GM18505 (cell line): ENCODE results near the gene FAM222B.
"Not testable (repeated sequence)": the region's sequence is repeated elsewhere in the genome, so short reads cannot be mapped to it uniquely, and the experiment has no call there.

Experiments
- ATAC-seq: cut with Tn5 transposase; IDR thresholded peaks from one replicate; pipeline ENCODE4 v1.9.1; 2021; ENCODE audit not compliant: unreplicated experiment
- POLR2A ChIP-seq: IDR thresholded peaks from 4 replicates; pipeline ENCODE4 v1.6.1; 2011; ENCODE audit warnings: borderline replicate concordance; ENCODE audit not compliant: insufficient read depth, insufficient read length; ENCODE audit errors: extremely low read depth

Gene FAM222B

DNA sequence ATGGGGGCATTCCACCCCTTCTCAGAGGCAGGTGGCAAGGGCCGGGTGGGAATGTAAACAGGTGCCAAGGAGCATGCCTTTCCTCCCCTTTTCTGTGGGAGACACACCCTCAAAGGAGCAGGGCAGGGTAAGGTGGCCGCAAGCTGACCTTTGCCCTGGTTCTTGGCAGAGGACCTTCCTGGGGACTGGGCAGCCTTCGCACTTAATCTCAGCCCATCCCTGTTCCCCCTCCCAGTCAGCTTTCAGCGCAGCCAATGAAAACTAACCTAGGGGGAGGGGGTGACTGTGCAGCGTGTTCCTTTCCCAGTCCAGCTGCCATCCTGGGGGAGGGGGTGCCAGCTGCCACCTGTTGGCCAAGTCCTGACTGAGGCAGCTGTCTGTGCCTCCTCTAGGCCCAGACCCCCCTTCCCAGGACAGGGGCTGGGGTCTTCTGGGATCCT is 96.0 kb downstream of the FAM222B start:
- no peak for TF ChIP-seq POLR2A
- ATAC-seq = no peak

DNA sequence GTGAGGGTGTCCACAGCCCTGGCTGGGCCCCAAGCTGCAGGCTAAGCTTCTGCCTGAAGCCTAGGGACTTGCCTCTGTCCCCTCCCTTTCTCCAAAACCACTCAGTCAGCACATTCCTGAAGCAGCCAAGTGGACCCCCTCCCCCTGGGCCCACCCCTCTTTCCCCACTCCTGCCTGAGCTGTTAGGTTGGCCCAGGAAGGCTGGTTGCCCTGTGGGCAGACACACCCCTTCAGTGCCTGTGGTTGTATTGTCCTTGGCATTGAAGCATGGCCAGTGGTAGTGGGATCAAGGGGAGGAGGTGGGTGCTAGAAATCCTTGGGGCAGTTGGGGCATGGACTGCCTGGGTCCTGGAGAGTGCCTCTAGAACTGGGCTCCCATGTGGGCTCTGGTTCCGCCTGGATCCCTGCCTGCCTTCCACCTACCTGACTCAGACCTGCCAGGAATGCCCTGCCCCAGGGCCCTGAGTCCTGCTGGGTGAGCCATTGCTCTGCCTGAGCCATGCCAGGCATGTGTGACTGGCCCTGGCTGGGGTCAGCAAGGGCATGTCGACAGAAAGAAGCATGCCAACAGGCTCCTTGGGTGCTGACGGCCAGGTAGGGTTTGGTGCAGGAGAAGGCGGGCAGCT is 96.7 kb downstream of the FAM222B start:
- ATAC-seq = no peak
- no peak for TF ChIP-seq POLR2A

DNA sequence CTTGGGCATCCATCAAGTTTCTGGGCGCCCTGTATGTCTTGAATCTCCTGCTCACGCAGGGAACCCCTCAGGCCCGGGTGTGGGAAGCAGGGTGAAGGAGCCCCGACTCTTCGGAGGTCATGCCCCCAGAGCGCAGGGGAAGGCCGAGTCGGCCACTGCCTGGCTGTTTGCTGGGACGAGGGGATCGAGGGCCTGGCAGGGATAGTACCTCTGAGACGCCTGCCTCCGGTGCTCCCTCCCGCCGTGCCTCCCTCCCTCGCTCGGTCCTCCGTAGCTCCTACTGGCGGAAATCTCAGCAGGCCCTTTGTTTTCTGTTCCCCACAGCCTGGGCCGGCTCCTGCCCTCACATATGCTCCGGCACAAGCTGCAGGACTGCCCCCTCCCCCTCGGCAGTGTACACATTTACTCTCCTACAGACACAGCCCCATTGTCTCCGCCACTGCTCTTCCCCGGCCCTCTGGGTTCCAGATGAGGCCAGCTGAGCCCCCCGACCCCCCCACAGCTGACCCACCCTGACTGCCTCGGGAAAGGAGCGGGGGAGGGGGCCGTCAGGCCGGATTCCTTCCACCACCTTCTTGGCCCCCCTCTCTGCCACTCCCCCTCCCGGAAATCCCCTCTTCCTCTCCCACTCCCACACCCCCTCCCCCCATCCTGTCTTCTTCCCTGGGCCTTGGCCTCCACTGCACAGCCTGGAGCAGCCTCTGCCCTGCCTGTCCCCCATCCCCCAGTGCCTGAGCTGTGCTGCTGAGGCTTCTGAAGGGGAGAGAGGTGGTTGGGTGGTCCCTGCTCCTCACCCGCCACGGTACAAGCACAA is 97.4 kb downstream of the FAM222B start:
- no peak for ATAC-seq
- TF ChIP-seq POLR2A = peak; percentile 38

DNA sequence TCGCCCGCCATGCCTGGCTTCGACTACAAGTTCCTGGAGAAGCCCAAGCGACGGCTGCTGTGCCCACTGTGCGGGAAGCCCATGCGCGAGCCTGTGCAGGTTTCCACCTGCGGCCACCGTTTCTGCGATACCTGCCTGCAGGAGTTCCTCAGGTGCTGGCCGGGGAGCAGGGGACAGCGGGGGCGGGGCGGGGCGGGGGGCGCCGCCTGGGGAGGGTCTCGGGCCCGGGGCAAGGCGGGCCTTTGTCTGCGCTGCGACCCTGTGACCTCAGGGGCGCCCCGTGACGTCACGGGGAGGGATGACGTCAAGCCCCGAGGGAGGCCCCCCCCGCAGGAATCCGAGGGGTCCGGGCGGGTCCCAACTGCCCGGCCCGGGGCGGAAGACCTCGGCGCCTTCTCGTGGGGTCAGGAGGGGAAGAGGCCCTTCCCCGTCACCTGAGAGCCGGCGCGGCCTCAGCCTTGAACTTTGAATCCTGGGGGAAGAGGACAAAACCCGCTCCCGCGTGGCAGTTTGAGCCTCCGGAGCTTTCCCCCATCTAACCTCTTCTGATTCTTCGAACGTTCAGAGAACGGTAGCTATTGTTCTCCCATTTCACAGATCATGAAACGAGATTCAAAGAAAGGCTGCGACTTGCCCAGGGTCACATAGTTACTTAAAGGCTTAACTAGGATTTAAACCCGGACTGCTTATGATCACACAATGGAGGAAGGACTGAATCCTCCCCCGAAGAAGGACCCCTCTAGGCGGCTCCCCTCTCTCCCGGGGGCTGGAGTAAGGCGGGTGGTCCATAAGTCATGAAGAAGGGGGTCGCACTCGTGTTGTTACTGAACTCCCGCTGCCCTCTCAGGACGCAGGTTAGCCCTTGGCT is 98.3 kb downstream of the FAM222B start:
- no peak for TF ChIP-seq POLR2A
- no peak for ATAC-seq

DNA sequence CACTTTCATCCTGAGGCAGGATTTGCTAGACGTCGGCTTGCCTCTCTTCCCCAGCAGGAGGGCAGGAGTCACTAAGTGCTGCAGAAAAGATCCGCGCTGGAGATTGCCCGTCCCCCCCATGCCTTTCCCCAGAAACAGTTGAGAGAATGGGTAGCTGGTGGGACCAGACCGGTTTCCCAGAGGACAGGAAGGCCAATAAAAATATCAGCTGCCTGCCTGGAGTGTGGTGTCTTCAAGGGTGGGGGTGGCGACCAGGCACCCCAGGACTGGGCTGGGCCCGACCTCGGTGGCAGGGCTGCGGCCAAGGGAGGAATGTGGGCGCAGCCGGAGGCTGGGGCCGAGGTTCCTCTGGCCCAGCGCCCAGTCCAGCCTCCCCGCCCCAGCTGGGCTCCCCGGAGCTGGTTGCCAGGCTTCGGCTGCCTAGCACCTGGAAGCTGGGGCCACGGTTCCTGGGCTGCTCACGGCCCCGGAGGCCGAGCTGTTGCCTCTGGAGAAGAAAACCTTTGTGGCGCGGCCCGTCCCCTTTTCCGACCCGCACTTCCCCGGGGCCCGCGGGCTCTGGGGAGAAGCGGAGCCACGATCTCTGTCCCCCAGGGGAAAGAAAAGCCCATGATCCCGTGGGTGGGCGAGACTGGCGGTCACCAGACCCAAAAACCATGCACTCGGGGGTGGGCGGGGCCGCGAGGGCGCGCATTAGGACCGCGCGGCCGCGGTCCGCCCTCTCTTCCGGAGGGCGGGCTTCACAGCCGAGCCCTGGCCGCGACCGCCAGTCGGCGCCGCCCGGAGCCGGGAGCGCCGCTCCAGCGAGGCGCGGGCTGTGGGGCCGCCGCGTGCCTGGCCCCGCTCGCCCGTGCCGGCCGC is 99.1 kb downstream of the FAM222B start, which contains the start of gene TRAF4:
TSS of gene TRAF4 (plus strand) at position 769 of the 861 bp plus-strand sequence. CDS start 102 bp downstream, outside the sequence.
- peak; percentile 60 for ATAC-seq
- peak; percentile 98 for TF ChIP-seq POLR2A

DNA sequence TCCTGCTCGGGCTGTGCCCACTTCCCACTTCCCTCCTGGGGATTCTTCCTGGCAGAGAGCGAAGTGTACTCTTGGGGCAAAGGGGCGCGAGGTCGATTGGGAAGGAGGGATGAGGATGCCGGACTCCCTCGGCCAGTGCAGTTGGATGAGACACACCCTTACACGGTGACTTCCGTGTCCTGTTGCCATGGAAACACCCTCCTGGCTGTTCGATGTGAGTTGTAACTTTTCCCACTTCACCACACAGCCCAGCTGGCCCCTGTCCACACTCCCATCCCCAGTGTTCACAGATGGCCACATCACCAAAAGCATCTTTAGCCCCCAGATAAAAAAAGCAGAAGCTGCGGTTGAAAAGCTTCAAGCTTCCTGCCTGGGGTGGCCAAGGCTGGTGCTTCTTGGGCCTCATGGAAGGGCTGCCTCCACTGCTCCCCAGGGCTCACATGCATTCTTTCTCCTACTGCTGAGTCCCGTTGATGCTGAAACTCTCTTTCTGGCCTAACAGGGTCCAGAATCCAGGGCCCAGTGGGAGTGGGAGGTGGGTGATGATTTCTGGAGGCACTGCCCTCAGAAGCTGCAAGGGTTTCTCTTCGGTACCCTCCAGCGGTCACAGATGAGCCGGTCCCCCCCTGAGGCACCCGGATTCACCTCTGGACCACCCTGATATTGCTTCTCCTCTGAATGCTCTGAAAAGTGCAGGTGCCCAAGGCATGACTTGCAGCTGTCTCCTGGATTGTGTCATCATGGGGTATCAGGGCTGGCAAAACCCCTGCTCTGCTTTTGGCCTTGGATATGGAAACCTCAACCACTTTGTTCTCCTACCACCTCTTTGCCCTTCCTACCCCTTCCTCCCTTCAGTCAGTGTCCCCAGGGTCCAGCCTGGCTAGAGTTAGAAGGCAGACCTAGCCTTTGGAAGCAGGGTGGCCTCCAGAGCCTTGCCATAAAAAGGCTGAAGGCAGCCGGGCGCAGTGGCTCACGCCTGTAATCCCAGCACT is 100.9 kb downstream of the FAM222B start:
- peak; percentile 41 for TF ChIP-seq POLR2A

DNA sequence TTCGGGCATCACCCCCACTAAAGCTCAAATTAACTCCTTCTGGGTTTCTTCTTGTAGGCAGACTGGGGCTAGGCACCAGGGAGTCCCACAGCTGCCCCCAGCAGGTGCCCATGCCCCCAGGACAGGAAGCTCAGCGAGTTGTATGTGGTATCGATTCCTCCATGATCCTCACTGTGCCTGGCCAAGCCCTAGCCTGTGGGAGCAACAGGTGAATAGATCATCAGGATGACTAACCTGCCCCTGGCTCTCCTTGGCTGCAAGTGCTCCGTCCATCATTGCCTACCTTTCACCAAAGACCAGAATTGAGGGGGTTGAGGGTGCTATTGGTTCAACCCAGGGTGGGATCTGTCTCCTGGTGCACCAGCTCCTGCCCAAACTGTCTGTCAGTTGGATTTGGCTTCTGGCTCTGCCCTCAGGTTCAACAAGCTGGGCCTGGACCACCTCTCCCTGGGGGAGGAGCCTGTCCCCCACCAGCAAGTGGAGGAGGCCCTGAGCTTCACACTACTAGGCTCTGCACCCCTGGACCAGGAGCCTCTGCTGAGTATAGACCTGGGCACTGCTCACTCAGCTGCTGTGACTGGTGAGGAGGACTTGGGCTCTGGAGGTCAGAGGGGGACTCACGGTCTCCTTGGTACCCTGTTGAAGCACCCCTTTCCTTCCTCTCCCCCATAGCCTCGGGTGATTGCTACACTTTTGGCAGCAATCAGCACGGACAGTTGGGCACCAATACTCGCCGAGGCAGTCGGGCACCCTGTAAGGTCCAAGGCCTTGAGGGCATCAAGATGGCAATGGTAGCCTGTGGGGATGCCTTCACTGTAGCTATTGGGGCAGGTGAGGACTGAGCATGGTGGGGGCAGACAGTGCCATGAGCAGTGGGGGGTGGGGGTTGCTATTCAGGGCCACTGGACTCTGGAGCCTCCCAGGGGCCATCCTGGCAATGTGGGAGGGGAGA is 101.9 kb downstream of the FAM222B start:
- no peak for ATAC-seq

More for the DNA sequence above, 100.9 kb downstream of the FAM222B start:
- no peak for ATAC-seq

DNA sequence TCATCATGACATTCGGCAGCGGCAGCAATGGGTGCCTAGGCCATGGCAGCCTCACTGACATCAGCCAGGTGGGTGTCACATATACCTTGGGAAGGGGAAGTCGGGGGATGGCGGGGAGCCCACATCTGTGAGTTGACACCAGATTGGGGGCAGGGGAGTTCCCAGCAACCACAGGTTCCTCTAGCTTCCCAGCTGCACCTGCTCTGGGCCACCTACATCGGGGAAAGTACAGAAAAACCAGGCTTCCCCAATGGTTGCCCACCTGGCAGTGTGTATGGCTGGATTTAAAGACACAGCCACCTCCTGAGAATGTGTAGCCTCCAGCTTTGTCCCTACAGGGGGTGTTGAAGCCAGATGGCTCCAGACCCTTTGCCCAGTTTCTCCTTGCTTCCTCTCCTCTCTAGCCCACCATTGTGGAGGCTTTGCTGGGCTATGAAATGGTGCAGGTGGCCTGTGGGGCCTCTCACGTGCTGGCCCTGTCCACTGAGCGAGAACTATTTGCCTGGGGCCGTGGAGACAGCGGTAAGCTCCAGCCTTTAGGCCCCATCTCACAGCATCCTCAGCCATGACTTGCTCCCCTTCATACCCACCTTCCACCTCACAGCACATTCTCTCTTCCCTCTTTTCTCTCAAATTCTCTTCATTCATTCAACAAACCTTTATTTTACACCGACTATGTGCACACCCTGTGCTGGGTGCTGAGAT is 103.8 kb downstream of the FAM222B start:
- TF ChIP-seq POLR2A = no peak

More for the DNA sequence above, 101.9 kb downstream of the FAM222B start:
- no peak for TF ChIP-seq POLR2A

DNA sequence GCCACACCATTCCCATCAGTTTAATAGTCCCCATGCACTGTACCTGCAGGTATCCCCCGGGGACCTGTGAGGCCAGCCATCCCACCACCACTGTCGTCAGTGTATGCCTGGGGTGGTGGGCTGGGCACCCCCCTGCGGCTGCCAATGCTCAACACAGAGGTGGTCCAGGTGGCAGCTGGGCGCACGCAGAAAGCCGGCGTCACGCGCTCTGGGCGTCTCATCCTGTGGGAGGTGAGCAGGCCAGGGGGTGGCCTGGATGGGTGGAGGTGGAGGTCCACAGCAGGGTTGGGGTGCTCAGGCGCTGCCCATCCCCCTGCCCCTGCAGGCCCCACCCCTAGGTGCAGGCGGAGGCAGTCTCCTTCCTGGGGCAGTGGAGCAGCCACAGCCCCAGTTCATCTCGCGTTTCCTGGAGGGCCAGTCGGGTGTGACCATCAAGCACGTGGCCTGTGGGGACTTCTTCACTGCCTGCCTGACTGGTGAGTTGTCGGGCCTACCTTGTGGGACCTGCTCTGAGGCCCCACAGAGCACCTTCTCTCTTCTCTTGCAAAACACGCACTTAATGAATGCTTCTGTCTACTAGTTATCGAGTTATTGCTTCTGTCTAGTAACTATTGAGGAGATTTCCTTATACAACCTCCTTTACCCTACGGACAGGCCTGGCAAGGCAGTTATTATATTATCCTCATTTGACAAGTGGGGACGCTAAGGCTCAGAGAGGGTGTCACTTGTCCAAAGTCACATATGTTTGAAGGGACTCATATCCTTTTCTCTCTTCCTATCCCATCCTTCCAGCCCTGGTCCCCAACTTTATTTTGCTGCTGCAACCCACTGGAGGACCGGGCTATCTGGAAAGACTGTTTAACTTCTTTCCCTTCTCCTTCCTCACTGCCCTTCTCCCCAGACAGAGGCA is 104.6 kb downstream of the FAM222B start:
- peak; percentile 63 for ATAC-seq
- peak; percentile 87 for TF ChIP-seq POLR2A

More for the DNA sequence above, 103.8 kb downstream of the FAM222B start:
- no peak for ATAC-seq

DNA sequence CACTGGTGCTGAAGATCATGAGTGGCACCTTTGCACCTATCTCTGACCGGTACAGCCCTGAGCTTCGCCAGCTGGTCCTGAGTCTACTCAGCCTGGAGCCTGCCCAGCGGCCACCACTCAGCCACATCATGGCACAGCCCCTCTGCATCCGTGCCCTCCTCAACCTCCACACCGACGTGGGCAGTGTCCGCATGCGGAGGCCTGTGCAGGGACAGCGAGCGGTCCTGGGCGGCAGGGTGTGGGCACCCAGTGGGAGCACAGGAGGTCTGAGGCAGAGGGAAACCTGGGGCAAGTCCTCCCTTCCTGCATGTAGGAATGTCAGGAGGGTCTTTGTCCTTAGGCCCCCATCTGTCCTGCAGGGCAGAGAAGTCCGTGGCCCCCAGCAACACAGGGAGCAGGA is 105.3 kb downstream of the FAM222B start:
- TF ChIP-seq POLR2A = no peak
- no peak for ATAC-seq

DNA sequence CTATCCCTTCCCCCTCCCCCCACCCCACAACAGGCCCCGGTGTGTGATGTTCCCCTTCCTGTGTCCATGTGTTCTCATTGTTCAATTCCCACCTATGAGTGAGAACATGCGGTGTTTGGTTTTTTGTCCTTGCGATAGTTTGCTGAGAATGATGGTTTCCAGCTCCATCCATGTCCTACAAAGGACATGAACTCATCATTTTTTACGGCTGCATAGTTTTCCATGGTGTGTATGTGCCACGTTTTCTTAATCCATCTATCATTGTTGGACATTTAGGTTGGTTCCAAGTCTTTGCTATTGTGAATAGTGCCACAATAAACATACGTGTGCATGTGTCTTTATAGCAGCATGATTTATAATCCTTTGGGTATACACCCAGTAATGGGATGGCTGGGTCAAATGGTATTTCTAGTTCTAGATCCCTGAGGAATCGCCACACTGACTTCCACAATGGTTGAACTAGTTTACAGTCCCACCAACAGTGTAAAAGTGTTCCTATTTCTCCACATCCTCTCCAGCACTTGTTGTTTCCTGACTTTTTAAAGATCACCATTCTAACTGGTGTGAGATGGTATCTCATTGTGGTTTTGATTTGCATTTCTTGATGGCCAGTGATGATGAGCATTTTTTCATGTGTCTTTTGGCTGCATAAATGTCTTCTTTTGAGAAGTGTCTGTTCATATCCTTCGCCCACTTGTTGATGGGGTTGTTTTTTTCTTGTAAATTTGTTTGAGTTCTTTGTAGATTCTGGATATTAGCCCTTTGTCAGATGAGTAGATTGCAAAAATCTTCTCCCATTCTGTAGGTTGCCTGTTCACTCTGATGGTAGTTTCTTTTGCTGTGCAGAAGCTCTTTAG is 106.4 kb downstream of the FAM222B start:
- ATAC-seq = not testable (repeated sequence)
